Tibial nerve (tissue), 4 donors: ENCODE measurements around the gene GRIA1. TPM values are rescaled to one million over a fixed set of nuclear protein-coding genes. Genes with fewer than 3 reads are reported as not detected.

ENCODE experiments used
- DNase-seq, 2 donors: peaks; one replicate each; pipeline ENCODE4 v3.0.0-alpha.2; 2019; ENCODE audit warnings: low spot score in 2 of 2
- H3K27ac ChIP-seq, 4 donors: fragments of 200-600 bp; sonication (generic) in 3 of 4; one replicate each; pipeline ENCODE4 v1.5.1; 2017 to 2019; ENCODE audit warnings: mild to moderate bottlenecking in 1 of 4
- H3K27me3 ChIP-seq, 2 donors: fragments of 200-600 bp; sonication (generic) in 1 of 2; one replicate each; pipeline versions ENCODE4 v1.5.1 to v1.6.0; 2017 to 2019
- H3K36me3 ChIP-seq, 3 donors: fragments of 200-600 bp; sonication (generic); one replicate each; pipeline ENCODE4 v1.5.1; 2018 to 2019
- H3K4me1 ChIP-seq, 4 donors: fragments of 200-600 bp; sonication (generic) in 3 of 4; one replicate each; pipeline ENCODE4 v1.5.1; 2017 to 2019
- H3K4me3 ChIP-seq, 4 donors: fragments of 200-600 bp; sonication (generic) in 3 of 4; one replicate each; pipeline ENCODE4 v1.5.1; 2017 to 2019; ENCODE audit warnings: mild to moderate bottlenecking in 1 of 4, moderate library complexity in 1 of 4
- H3K9me3 ChIP-seq, 4 donors: fragments of 200-600 bp; sonication (generic) in 3 of 4; one replicate each; pipeline ENCODE4 v1.5.1; 2017 to 2019
- CTCF ChIP-seq, 5 experiments: fragments of 200-600 bp in 3 of 5; fragments of 450-650 bp in 2 of 5; sonication (generic) in 3 of 5; IDR thresholded peaks; one replicate each; pipeline ENCODE4 v1.5.1; 2016 to 2019; ENCODE audit warnings: antibody characterized with exemption in 5 of 5, mild to moderate bottlenecking in 3 of 5, moderate library complexity in 2 of 5
- EP300 ChIP-seq, 2 donors: sonication (generic); formaldehyde crosslinking; IDR thresholded peaks; one replicate each; pipeline ENCODE4 v1.6.1; 2017; ENCODE audit warnings: antibody characterized with exemption in 2 of 2, mild to moderate bottlenecking in 1 of 2
- POLR2A ChIP-seq, 2 donors: fragments of 450-650 bp; IDR thresholded peaks; one replicate each; pipeline ENCODE4 v1.6.1; 2017; ENCODE audit warnings: antibody characterized with exemption in 2 of 2, mild to moderate bottlenecking in 2 of 2, moderate library complexity in 2 of 2
- WGBS, 2 donors: methylation state at CpG; one replicate each; pipeline ENCODE4 v1.1.5; 2018; 5-methylcytosine and 5-hydroxymethylcytosine counted together
- total RNA-seq, 4 donors: library from RNA; depleted of rRNA; stranded (reverse); fragments of >200 nt; gene quantifications; one replicate each; pipeline ENCODE4 v1.1.0, GENCODE V29; 2016

Gene GRIA1
- total RNA-seq, 4 donors from 2014 or later = 1.2 to 2.1 (median 1.5) TPM

GRCh38 chr5:153696256-153696655, 205.8 kb downstream of the GRIA1 start:
- WGBS, 2 donors = 61 to 63% methylated on average over 3 of the region's 3 CpGs
- H3K9me3 ChIP-seq = no peaks in the 10 kb centered on the region
- TF ChIP-seq POLR2A (IDR thresholded peaks at IDR 0.05) = no peak
- no peak for TF ChIP-seq CTCF (IDR thresholded peaks at IDR 0.05)
- TF ChIP-seq EP300 (IDR thresholded peaks at IDR 0.05) = no peak
- H3K4me1 ChIP-seq = no peaks in the 10 kb centered on the region
- H3K27ac ChIP-seq = no peak overlapping the region
- H3K36me3 ChIP-seq = no peaks in the 10 kb centered on the region
- H3K27me3 ChIP-seq = no peaks in the 10 kb centered on the region
- no peak overlapping the region for H3K4me3 ChIP-seq
- DNase-seq = no peak

GRCh38 chr5:153699035-153699434, 208.6 kb downstream of the GRIA1 start:
- Histone ChIP-seq H3K27me3 (no peaks in the 10 kb centered on the region), H3K36me3 (no peaks in the 10 kb centered on the region), H3K4me1 (no peaks in the 10 kb centered on the region), H3K4me3 (no peak overlapping the region), H3K9me3 (no peaks in the 10 kb centered on the region), H3K27ac (no peak overlapping the region)
- WGBS, 2 donors = 80 to 84% methylated on average over 3 of the region's 3 CpGs
- DNase-seq = no peak
- TF ChIP-seq EP300 (IDR thresholded peaks at IDR 0.05) = no peak
- no peak for TF ChIP-seq POLR2A (IDR thresholded peaks at IDR 0.05)
- TF ChIP-seq CTCF (IDR thresholded peaks at IDR 0.05) = no peak

GRCh38 chr5:153700940-153701339, 210.5 kb downstream of the GRIA1 start:
- DNase-seq = no peak
- TF ChIP-seq EP300 (IDR thresholded peaks at IDR 0.05) (no peak), CTCF (IDR thresholded peaks at IDR 0.05) (no peak), POLR2A (IDR thresholded peaks at IDR 0.05) (no peak)
- H3K27me3 ChIP-seq = no peaks in the 10 kb centered on the region
- no peaks in the 10 kb centered on the region for H3K9me3 ChIP-seq
- H3K4me3 ChIP-seq = no peak overlapping the region
- no peaks in the 10 kb centered on the region for H3K36me3 ChIP-seq
- no peaks in the 10 kb centered on the region for H3K4me1 ChIP-seq
- no peak overlapping the region for H3K27ac ChIP-seq

- TF ChIP-seq CTCF (IDR thresholded peaks at IDR 0.05) (no peak), POLR2A (IDR thresholded peaks at IDR 0.05) (no peak), EP300 (IDR thresholded peaks at IDR 0.05) (no peak)
- DNase-seq = no peak
- 73 to 82% methylated on average over 4 of the region's 4 CpGs for WGBS, 2 donors
- Histone ChIP-seq H3K27me3 (no peaks in the 10 kb centered on the region), H3K4me1 (no peaks in the 10 kb centered on the region), H3K27ac (no peak overlapping the region), H3K36me3 (no peaks in the 10 kb centered on the region), H3K4me3 (no peak overlapping the region), H3K9me3 (no peaks in the 10 kb centered on the region)
Measured at GRCh38 chr5:153702265-153702664, 211.8 kb downstream of the GRIA1 start.

GRCh38 chr5:153704110-153704509, 213.6 kb downstream of the GRIA1 start:
- Histone ChIP-seq H3K4me1 (no peaks in the 10 kb centered on the region), H3K36me3 (no peaks in the 10 kb centered on the region), H3K9me3 (no peaks in the 10 kb centered on the region), H3K27ac (no peak overlapping the region), H3K27me3 (no peaks in the 10 kb centered on the region), H3K4me3 (no peak overlapping the region)
- TF ChIP-seq EP300 (IDR thresholded peaks at IDR 0.05) = no peak
- TF ChIP-seq CTCF (IDR thresholded peaks at IDR 0.05) = no peak
- no peak for TF ChIP-seq POLR2A (IDR thresholded peaks at IDR 0.05)
- DNase-seq = no peak
